GM19467 (cell line): Measurements from ENCODE around the gene OR10K2.
"Not testable (repeated sequence)": the region's sequence is repeated elsewhere in the genome, so short reads cannot be mapped to it uniquely, and the experiment has no call there.

Experiments
- ATAC-seq: cut with Tn5 transposase; IDR thresholded peaks from one replicate; pipeline ENCODE4 v1.9.1; 2021; ENCODE audit warnings: mild to moderate bottlenecking, moderate library complexity; ENCODE audit not compliant: unreplicated experiment

Gene OR10K2, protein sequence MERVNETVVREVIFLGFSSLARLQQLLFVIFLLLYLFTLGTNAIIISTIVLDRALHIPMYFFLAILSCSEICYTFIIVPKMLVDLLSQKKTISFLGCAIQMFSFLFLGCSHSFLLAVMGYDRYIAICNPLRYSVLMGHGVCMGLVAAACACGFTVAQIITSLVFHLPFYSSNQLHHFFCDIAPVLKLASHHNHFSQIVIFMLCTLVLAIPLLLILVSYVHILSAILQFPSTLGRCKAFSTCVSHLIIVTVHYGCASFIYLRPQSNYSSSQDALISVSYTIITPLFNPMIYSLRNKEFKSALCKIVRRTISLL

DNA sequence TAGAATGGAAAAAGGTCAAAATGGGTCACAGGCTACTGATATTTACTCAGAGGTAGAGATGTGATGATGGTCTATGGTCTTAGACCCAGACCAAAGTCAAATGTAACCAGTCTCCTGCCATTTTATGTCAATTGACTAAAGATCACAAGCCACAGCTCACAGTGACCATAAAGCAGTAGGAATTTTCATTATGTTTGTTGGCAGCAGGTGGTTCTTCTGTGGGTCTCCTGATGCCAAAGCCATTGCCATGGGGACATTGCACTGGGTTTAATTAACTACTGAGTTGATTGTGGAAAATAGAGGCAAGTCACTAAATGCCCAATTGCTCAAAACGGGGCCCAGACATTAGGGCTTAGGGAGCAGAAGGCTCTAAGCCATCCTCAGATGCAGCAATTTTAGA, at the start of gene OR10K2:
TSS of gene OR10K2 (minus strand) at position 101 of the 400 bp plus-strand sequence. CDS start 5,371 bp downstream, outside the sequence.
- no peak for ATAC-seq

- ATAC-seq = no peak
These were observed 45.9 kb upstream of the OR10K2 start, which contains the start of gene OR10R2 for GRCh38 chr1:158471920-158472319. Gene OR10R2 (plus strand): TSS chr1:158472220. CDS start chr1:158472326, 106 bp downstream.

- no peak for ATAC-seq
These were observed 35.5 kb upstream of the OR10K2 start, which contains the start of gene OR10K1 for GRCh38 chr1:158461534-158461933. Gene OR10K1 (plus strand): TSS chr1:158461834. CDS start chr1:158465562, 3,728 bp downstream.

GRCh38 chr1:158458263-158458662, 32.2 kb upstream of the OR10K2 start:
- no peak for ATAC-seq

- ATAC-seq = no peak
These were observed 31.2 kb upstream of the OR10K2 start for GRCh38 chr1:158457246-158457645.

GRCh38 chr1:158454537-158454936, 28.5 kb upstream of the OR10K2 start:
- no peak for ATAC-seq

GRCh38 chr1:158445376-158445775, 19.3 kb upstream of the OR10K2 start:
- no peak for ATAC-seq

DNA sequence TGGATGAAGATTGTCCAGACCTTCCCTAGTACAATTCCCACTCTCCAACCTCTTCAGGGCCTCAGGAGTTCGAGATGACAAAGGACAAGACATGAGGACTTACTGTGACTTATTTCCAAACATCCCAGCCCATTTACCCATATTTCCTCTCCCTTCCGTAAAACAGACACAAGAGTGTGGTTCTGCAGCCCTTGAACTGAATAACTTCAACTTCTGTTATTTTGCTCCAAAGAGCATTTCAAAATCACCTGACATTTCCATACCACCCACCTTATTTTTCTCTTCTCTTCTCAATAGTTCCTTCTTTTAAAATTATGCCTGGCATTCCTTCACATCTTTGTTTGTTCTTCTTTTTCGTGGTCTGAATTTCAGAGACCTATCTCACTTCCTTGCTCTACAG, 8.7 kb upstream of the OR10K2 start:
- no peak for ATAC-seq

DNA sequence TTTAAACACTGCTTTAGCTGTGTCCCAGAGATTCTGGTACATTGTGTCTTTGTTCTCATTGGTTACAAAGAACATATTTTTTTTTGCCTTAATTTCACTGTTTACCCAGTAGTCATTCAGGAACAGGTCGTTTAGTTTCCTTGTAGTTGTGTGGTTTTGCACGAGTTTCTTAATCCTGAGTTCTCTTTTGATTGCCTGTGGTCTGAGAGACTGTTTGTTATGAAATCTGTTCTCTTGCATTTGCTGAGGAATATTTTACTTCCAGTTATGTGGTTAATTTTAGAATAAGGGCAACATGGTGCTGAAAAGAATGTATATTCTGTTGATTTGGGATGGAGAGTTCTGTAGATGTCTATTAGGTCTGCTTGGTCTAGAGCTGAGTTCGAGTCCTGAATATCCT, 4.1 kb upstream of the OR10K2 start:
- not testable (repeated sequence) for ATAC-seq

GRCh38 chr1:158425027-158425426, 1.0 kb downstream of the OR10K2 start:
- ATAC-seq = no peak

DNA sequence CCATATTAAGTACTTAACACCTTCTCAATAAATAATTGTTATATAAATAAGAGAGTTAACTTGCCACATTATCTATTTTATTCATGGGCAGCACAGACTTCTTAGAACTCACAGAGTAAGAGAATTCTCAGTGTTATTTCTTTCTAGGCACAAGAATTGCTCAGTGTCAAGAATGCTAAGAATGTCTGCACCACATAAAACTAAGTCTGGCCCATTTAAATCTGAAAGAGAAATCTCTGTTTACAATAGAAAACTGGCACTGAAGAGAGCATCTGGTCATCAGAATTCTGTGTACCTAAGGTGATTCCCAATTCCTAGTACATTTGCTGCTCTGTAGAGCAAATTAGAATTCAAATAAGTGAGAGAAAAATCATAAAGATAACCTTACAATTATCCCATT, 3.8 kb downstream of the OR10K2 start:
- no peak for ATAC-seq

- no peak for ATAC-seq
These were observed 8.5 kb downstream of the OR10K2 start for GRCh38 chr1:158417586-158417985.

DNA sequence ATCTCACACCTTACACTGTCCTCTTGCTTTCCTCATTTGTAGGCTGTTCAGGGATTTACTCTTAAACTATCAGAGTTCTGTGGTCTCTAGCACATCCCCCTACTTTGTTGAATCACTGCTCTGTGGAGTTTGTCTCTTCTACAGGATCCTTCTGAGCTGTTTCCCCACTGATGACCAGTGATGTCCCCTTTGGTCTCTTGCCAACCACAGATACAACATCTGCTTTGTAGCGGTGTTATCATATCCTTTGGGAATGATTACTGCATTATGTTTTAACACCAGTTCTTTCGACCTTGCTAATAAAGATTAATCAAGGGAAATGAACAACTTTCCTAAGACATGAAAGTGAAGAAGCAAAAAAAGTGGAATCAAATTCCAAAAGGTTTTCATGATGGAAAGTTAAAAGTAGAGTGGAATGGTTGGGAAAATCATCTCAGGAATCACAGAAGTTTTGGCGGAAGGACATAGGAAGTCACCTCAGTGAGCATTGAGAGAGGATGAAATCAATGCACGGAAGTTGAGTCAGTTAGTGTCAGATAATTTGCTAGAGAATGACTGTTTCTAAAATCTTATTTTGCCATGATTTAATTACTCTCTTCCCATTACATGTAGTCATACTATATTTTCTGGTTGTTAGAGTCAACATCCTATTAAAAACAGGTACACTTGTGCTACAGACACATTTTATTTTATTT, 11.2 kb downstream of the OR10K2 start:
- no peak for ATAC-seq

- ATAC-seq = no peak
These were observed 18.9 kb downstream of the OR10K2 start for GRCh38 chr1:158407092-158407491.

DNA sequence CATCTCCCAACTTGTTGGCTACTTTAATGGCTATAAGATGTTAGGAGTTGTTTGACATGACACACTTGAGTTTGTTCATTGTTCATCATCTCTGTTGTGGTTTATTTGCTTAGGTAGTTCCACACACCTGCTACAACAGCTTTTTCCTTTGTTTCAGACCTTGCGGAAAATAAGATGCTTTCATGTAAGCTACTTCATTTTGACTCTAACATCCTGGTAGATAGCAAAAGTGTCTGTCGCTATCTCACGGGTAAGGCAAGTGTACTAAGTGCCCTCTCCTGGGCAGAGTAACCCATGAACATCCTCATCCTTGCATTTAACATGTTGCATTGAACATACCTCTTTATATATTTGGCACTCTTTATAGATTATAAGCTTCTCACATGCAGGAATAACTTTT, 25.2 kb downstream of the OR10K2 start:
- no peak for ATAC-seq

GRCh38 chr1:158398818-158399514, 27.1 kb downstream of the OR10K2 start, which contains the start of gene OR10T2:
Gene OR10T2 (minus strand): TSS chr1:158399466. CDS start chr1:158399466, 0 bp downstream.
- no peak for ATAC-seq

DNA sequence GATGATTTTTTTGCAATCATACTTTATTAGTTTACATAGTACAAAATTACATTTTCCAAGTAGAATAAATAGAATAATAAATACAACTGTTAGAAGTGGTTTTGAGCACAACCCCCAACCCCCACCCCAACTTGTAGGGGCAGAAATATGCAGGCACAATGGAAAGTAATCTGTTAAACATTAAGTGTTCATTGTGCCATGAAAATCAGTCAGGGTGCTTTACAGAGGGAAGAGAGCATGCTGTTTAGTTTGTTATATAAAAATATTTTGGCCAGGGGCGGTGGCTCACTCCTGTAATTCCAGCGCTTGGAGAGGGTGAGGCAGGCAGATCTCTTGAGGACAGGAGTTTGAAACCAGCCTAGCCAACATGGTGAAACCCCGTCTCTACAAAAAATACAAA, 29.4 kb downstream of the OR10K2 start:
- no peak for ATAC-seq

DNA sequence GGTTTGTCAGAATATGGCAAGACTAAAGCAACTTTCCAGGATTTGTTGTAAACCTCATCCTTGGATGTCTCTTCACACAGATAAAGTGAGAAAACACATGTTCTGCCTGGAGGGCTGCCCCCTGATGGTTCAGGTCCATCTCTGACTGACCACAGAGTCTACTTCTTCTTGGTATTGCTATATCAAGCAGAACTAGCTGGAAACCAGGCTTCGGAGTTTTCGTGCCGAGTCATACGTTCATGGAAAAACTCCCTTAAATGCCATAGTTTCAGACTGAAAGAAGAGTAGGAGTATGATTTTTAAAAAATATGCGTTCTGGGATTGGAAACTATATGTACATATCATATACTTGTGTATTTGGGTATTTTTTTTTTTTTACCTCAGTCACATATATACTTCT, 32.6 kb downstream of the OR10K2 start:
- no peak for ATAC-seq

GRCh38 chr1:158391099-158391498, 34.9 kb downstream of the OR10K2 start:
- no peak for ATAC-seq

DNA sequence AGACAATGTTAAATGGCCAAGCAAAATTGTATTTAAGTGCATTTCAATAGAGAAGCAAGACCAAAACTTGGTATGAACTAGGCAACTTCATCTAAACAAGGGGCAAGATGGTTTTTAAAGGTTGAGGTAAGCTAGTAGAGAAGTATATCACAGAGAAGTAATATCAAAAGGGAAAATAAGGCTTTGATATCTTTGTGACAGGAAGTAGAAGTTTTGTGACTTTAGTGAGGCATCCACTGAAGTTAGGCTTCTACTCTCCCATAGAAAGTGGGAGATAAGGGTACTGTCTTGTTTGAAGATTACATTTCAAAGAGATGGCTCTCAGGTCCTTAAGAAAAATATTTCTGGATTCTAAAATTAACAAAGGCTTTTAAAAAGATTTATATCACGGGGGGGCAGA, 35.7 kb downstream of the OR10K2 start:
- no peak for ATAC-seq

DNA sequence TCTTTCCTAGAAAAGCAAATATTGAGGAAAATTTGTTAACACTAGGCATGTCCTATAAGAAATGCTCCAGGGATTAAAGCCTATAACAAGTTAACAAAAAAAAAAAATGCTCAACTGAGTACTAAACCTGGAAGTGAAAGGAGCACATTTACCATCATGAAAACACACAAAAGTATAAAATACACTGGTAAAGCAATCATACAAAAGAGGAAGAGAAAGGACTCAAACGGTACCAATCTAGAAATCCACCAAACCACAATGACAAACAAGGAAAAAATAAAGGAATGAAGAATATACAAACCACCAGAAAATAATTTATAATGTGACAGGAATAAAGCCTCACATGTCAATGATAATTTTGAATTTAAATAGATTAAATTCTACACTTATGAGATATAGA, 51.2 kb downstream of the OR10K2 start:
- ATAC-seq = no peak
